Astrocyte (in vitro differentiated cells and primary cell): ENCODE data around the gene IGFBP1. TPM values are rescaled to one million over a fixed set of nuclear protein-coding genes. Genes with fewer than 3 reads are reported as not detected.

Experiments
- DNase-seq: peaks from one replicate; pipeline ENCODE4 v3.0.0-alpha.2; 2010; ENCODE audit warnings: low read depth
- FAIRE-seq: peaks from 2 replicates; lab custom pipeline; 2011; peaks lifted over from hg19 to GRCh38; lab: Jason Lieb, UNC
- H2AFZ ChIP-seq: 2 replicates; pipeline ENCODE4 v1.6.0; 2012; ENCODE audit warnings: low read depth, low read length, inconsistent platforms
- H3K27ac ChIP-seq: 2 replicates; pipeline ENCODE4 v1.5.1; 2011; ENCODE audit warnings: low read depth, low read length, inconsistent platforms
- H3K27me3 ChIP-seq: 2 replicates; pipeline ENCODE4 v1.6.0; 2011; ENCODE audit warnings: low read length, inconsistent platforms; ENCODE audit not compliant: insufficient read depth
- H3K36me3 ChIP-seq: 2 replicates; pipeline ENCODE4 v1.5.1; 2011; ENCODE audit warnings: low read length, inconsistent platforms; ENCODE audit not compliant: insufficient read depth
- H3K4me1 ChIP-seq: 2 replicates; pipeline ENCODE4 v1.5.1; 2011; ENCODE audit warnings: low read length, inconsistent platforms; ENCODE audit not compliant: insufficient read depth
- H3K4me2 ChIP-seq: 2 replicates; pipeline ENCODE4 v1.6.0; 2012; ENCODE audit warnings: low read length, inconsistent platforms
- H3K4me3 ChIP-seq: 2 replicates; pipeline ENCODE4 v1.5.1; 2011; ENCODE audit warnings: low read depth, mild to moderate bottlenecking, low read length, inconsistent platforms; ENCODE audit not compliant: insufficient read depth
- H3K79me2 ChIP-seq: 2 replicates; pipeline ENCODE4 v1.6.0; 2012; ENCODE audit warnings: mild to moderate bottlenecking, low read length, inconsistent platforms; ENCODE audit not compliant: insufficient read depth
- H3K9ac ChIP-seq: 2 replicates; pipeline ENCODE4 v1.6.0; 2012; ENCODE audit warnings: mild to moderate bottlenecking, low read length, inconsistent platforms
- H3K9me3 ChIP-seq: 2 replicates; pipeline ENCODE4 v1.5.1; 2012; ENCODE audit warnings: low read depth, mild to moderate bottlenecking, low read length, inconsistent platforms; ENCODE audit not compliant: insufficient read depth
- H4K20me1 ChIP-seq: 2 replicates; pipeline ENCODE4 v1.6.0; 2012; ENCODE audit warnings: low read length, inconsistent platforms; ENCODE audit not compliant: insufficient read depth
- H3K27ac Mint-ChIP-seq: one replicate; pipeline ENCODE4 v1.8.0; 2021; ENCODE audit warnings: mild to moderate bottlenecking, mixed read lengths; ENCODE audit not compliant: unreplicated experiment
- H3K27me3 Mint-ChIP-seq: one replicate; pipeline ENCODE4 v1.8.0; 2021; ENCODE audit warnings: low read depth, mixed read lengths; ENCODE audit not compliant: unreplicated experiment
- H3K36me3 Mint-ChIP-seq: one replicate; pipeline ENCODE4 v1.8.0; 2021; ENCODE audit warnings: low read depth, mixed read lengths; ENCODE audit not compliant: unreplicated experiment
- H3K4me1 Mint-ChIP-seq: one replicate; pipeline ENCODE4 v1.8.0; 2021; ENCODE audit warnings: low read depth, mixed read lengths; ENCODE audit not compliant: unreplicated experiment
- H3K4me3 Mint-ChIP-seq: one replicate; pipeline ENCODE4 v1.8.0; 2021; ENCODE audit warnings: mild to moderate bottlenecking, moderate library complexity, mixed read lengths; ENCODE audit not compliant: unreplicated experiment
- H3K9me3 Mint-ChIP-seq: one replicate; pipeline ENCODE4 v1.8.0; 2021; ENCODE audit warnings: mild to moderate bottlenecking, mixed read lengths; ENCODE audit not compliant: unreplicated experiment
- EZH2 ChIP-seq: IDR thresholded peaks from 2 replicates; pipeline ENCODE4 v1.6.1; 2012; ENCODE audit warnings: mild to moderate bottlenecking, low read length, inconsistent platforms; ENCODE audit not compliant: insufficient read depth
- total RNA-seq: library from RNA; stranded (reverse); gene quantifications from 2 replicates; pipeline ENCODE4 v1.2.1, GENCODE V29; 2021
- TF ChIP-seq, protein P1 (sequence below): IDR thresholded peaks from 2 replicates; pipeline ENCODE4 v1.5.1; 2011; ENCODE audit warnings: low read depth, mild to moderate bottlenecking, inconsistent platforms, low read length, moderate library complexity; ENCODE audit not compliant: insufficient read depth

The IGFBP1 gene
- total RNA-seq, 1 donor from 2014 or later: not detected

DNA sequence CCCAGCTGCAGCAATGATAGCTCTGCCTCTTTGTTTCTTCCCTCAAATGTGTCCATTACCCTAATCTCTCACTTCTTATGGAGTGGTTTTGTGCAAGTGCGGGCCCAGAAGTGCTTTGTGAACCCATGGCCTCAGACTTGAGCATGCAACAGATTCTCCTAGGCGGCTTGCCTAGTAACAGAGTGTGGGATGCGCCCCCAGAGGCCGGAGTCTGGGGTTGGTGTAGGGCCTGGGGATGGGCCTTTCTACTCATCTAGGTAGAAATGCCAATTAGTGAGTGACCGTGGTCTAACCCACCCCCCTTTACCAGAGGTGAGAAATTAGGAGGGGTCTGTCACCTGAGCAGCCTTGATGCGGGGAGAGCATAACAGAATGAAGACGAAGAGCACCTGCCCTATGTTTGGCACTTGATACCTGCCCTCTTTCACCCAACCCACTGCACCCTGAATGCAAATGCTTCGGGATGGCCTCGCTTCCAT lies 7.0 kb upstream of the IGFBP1 start:
- no peak overlapping the region for H2AFZ ChIP-seq
- H3K9ac ChIP-seq: no peak overlapping the region

DNA sequence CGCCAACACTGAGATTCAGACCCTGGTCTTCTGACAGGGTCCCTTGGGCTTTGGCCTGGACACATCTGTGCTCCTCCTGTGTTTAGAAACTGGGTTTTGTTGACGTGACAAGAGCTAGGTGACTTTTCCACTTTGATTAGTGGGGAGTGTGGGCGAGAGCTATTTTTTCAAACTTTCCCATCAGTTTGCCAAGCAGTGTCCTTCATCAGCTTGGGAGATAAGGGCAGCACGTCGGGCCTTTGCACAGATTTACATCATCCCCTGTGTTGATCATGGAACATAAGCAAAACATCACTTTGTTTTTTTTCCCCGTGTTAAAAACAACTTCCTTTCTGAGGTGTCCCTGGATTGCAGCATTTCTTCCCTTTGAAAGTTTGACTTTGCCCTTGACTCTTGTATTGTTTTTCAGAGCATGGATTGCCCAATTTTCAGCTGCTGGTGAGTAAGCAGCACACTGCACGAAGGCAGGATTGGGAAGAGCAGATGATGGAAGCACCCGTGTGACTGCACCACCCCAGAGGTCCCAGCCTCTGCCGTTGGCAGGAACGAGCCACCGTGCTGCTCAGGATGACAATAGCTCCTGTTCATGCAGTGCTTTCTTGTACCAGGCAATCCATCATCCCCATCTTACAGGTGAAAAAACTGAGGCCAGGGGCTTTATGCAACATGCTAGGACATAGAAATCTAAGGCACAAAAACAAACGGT lies 6.4 kb upstream of the IGFBP1 start:
- H2AFZ ChIP-seq: no peak overlapping the region
- Mint-ChIP-seq H3K27ac (no peak overlapping the region), H3K4me1 (peaks cover 3% of the 10 kb centered on the region), H3K4me3 (no peak overlapping the region), H3K27me3 (peaks cover 23% of the 10 kb centered on the region), H3K36me3 (peaks cover 3% of the 10 kb centered on the region), H3K9me3 (peaks cover 12% of the 10 kb centered on the region)
- no peak overlapping the region for H3K4me3 ChIP-seq
- H3K79me2 ChIP-seq: no peaks in the 10 kb centered on the region
- peak overlapping the region; percentile 24 for H3K4me2 ChIP-seq
- H3K36me3 ChIP-seq: no peaks in the 10 kb centered on the region
- DNase-seq: peak; percentile 51
- no peak for TF ChIP-seq EZH2
- TF ChIP-seq, protein P1, sequence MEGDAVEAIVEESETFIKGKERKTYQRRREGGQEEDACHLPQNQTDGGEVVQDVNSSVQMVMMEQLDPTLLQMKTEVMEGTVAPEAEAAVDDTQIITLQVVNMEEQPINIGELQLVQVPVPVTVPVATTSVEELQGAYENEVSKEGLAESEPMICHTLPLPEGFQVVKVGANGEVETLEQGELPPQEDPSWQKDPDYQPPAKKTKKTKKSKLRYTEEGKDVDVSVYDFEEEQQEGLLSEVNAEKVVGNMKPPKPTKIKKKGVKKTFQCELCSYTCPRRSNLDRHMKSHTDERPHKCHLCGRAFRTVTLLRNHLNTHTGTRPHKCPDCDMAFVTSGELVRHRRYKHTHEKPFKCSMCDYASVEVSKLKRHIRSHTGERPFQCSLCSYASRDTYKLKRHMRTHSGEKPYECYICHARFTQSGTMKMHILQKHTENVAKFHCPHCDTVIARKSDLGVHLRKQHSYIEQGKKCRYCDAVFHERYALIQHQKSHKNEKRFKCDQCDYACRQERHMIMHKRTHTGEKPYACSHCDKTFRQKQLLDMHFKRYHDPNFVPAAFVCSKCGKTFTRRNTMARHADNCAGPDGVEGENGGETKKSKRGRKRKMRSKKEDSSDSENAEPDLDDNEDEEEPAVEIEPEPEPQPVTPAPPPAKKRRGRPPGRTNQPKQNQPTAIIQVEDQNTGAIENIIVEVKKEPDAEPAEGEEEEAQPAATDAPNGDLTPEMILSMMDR: no peak
- no peak for FAIRE-seq
- no peaks in the 10 kb centered on the region for H4K20me1 ChIP-seq
- peaks cover 22% of the 10 kb centered on the region for H3K4me1 ChIP-seq
- peaks cover 5% of the 10 kb centered on the region for H3K9me3 ChIP-seq
- H3K27ac ChIP-seq: no peak overlapping the region
- no peaks in the 10 kb centered on the region for H3K27me3 ChIP-seq
- no peak overlapping the region for H3K9ac ChIP-seq

More for the DNA sequence above, 7.0 kb upstream of the IGFBP1 start:
- no peak for FAIRE-seq
- no peak overlapping the region for H3K4me2 ChIP-seq
- H3K79me2 ChIP-seq: no peaks in the 10 kb centered on the region
- Mint-ChIP-seq H3K4me3 (no peak overlapping the region), H3K9me3 (peaks cover 12% of the 10 kb centered on the region), H3K36me3 (peaks cover 3% of the 10 kb centered on the region), H3K27ac (no peak overlapping the region), H3K4me1 (peaks cover 3% of the 10 kb centered on the region), H3K27me3 (peaks cover 17% of the 10 kb centered on the region)
- H3K36me3 ChIP-seq: no peaks in the 10 kb centered on the region
- H3K4me3 ChIP-seq: no peak overlapping the region
- H4K20me1 ChIP-seq: no peaks in the 10 kb centered on the region
- TF ChIP-seq, protein P1: no peak
- peaks cover 22% of the 10 kb centered on the region for H3K4me1 ChIP-seq
- no peaks in the 10 kb centered on the region for H3K27me3 ChIP-seq
- H3K9me3 ChIP-seq: peaks cover 5% of the 10 kb centered on the region
- H3K27ac ChIP-seq: no peak overlapping the region
- no peak for DNase-seq

GRCh38 chr7:45882465-45882810 lies 5.8 kb upstream of the IGFBP1 start:
- Histone ChIP-seq H3K4me2 (peak overlapping the region; percentile 24), H3K27me3 (no peaks in the 10 kb centered on the region), H3K36me3 (no peaks in the 10 kb centered on the region), H3K4me3 (no peak overlapping the region), H2AFZ (no peak overlapping the region), H3K9me3 (peaks cover 5% of the 10 kb centered on the region), H3K27ac (no peak overlapping the region), H3K4me1 (peaks cover 22% of the 10 kb centered on the region), H3K9ac (no peak overlapping the region), H4K20me1 (no peaks in the 10 kb centered on the region), H3K79me2 (no peaks in the 10 kb centered on the region)
- no peak for DNase-seq
- no peak for TF ChIP-seq EZH2
- TF ChIP-seq, protein P1: no peak
- no peak overlapping the region for H3K4me3 Mint-ChIP-seq
- peaks cover 3% of the 10 kb centered on the region for H3K36me3 Mint-ChIP-seq
- H3K27ac Mint-ChIP-seq: no peak overlapping the region
- H3K9me3 Mint-ChIP-seq: peaks cover 12% of the 10 kb centered on the region
- H3K4me1 Mint-ChIP-seq: peaks cover 3% of the 10 kb centered on the region
- peaks cover 28% of the 10 kb centered on the region for H3K27me3 Mint-ChIP-seq
- FAIRE-seq: no peak
